Medulla oblongata (tissue), 1 donor: ENCODE data around the gene RELCH.

ENCODE experiments used
- DNase-seq: peaks from one replicate; pipeline ENCODE4 v3.0.0-alpha.2; 2015; ENCODE audit errors: extremely low spot score

RELCH gene

GRCh38 chr18:62338446-62339105 lies 151.5 kb downstream of the RELCH start:
- DNase-seq: no peak

DNA sequence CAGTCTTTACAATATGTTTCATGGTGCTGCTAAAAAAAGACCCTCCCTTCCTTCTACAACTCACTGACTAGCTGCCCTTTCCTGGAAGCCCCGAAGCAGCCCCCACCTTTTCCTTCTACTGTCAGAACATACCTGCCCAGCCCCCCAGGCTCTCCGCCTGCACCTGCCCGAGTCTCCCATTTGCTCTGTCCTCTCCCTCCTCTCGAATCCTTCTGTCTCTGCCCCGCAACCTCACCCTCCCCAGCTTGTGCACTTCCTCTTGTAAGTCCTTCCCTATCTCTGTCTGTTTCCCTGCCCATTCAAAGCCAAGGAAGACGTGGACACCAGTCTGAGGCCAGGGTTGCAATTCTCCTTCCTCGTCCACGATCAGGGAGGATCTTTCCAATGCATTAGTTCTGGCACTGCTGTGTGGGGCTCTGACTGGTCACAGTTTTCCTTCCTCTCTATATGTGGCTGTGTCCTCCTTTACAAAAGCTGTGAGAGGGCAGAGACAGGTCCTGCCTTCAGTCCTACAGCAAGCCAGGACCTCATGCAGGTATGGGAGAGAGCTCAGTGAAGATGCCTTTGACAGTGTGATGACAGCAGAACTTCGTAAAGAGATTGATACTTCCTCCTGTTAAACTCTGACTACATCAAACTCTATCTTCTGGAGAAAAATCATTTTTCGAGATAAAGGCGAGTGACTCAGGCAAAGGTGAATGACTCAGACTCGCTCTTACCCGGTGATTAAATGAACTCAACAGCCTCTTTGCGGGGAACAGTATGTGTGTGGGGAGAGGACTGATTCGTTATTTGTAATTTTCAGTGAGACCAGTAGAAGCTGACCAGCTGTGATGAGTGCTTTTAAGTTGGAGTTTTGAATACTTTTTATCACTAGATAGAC lies 152.3 kb downstream of the RELCH start:
- no peak for DNase-seq

- no peak for DNase-seq
Observed at GRCh38 chr18:62340996-62341395, 153.9 kb downstream of the RELCH start.

DNA sequence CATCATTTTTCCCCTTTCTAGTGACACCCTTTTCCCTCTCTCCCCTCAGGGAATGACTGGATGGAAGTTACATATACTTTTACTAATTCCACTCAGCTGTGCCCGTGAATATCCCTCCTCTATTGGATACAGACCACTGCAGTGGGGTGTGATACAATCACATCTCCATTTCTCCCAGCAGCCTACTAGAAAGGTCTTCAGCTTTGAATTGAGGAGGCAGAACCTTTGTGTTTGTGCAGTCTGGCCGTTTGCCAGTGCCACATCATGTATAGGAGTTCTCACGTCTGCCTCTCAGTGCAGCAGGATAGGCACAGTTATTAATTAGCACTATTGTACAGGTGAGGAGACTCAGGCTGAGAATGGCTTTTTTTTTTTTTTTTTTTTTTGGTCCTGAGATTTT lies 154.4 kb downstream of the RELCH start:
- DNase-seq: no peak

DNA sequence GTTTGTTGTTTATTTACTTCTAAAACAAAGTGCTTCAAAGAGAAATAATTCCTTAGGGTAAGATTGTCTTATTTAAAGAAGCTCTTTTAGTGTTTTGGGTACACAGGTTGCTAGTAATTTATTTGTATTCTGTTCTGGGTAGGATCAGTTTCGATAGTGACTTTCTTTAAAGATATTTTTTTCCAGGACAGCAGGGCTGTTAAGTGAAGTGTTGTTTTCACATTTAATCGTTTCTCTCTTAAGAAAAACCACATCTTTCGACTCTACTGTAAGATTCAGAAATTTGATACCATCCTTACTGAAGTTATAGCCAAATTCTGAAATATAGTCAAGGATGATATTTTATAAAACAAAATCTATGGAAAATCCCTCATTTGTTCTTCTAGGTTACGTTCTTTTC lies 155.8 kb downstream of the RELCH start:
- no peak for DNase-seq

DNA sequence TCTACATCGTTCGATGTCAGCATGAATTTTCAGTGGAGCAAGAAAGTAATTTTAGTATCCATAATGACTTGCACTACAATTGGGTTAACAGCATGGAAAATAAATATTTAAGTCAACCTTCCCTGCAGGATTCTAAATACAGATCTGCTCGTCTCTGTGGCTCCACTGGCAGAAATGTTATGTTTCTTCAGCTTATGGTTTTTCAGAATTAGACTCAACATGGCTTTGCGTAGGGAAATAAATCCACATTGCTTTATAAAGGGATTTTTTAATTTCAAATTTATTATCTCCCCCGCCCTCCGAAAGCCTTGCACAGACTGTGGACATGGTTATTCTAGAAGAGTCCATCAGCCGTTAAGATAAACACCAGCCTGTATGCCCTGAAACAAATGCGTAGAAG lies 156.3 kb downstream of the RELCH start:
- DNase-seq: no peak

GRCh38 chr18:62345909-62346308 lies 158.9 kb downstream of the RELCH start:
- DNase-seq: no peak

GRCh38 chr18:62346333-62347088 lies 159.5 kb downstream of the RELCH start:
- no peak for DNase-seq

DNA sequence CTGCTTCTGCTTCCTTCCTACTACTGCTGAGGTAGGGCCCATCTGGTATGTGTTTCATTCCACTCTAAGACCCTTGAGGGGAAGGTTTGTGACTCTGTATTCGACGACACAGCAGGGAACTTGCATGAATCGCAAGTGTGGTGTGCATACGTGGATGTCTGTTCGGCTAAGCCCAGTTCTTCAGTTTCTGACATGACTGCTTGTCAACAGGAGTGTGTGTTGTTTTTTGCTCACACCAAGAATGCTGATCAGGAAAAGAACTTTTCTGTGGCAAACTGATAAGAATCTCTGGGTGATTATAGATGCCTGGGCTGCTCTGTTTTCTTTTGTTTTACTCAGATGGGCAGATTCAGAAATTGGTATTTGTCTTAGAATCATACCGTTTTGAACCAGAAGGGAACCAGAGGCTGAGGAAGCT lies 160.0 kb downstream of the RELCH start:
- DNase-seq: no peak

- DNase-seq: no peak
Observed at GRCh38 chr18:62348474-62348873, 161.4 kb downstream of the RELCH start.

DNA sequence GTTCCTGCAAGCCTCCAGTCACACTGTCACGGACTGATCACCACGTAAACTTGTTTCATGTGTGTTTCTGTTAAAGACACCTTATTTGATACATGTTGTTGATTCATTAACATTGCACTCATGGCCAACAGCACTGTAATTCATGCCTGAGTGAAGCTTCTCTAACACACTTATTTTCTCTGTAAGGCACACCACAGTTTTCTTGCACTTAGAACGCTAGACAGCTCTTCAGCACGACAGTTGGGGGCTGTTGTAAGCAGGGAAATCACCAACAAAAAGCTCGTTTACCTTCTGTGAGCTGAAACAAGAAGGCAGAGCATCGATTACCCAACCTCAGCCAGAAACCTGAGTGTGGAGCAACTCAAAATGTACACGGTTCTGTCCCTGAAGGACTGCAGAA lies 166.1 kb downstream of the RELCH start:
- no peak for DNase-seq

DNA sequence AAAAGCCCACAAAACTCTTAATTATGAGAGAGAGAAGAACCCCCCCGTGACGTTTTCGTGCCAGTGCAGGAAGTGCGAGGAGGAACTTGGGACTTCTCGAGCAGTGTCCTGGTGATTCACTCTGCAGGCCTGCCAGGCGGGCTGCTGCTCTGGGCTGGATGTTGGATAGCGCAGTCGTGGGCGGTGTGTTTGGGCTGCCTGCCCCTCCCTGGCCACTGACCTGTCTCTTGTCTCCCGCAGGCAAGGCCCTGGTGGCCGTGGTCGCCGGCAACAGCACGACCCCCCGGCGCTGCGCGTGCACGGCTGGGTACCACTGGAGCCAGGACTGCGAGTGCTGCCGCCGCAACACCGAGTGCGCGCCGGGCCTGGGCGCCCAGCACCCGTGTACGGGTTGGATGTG lies 167.1 kb downstream of the RELCH start:
- no peak for DNase-seq

DNA sequence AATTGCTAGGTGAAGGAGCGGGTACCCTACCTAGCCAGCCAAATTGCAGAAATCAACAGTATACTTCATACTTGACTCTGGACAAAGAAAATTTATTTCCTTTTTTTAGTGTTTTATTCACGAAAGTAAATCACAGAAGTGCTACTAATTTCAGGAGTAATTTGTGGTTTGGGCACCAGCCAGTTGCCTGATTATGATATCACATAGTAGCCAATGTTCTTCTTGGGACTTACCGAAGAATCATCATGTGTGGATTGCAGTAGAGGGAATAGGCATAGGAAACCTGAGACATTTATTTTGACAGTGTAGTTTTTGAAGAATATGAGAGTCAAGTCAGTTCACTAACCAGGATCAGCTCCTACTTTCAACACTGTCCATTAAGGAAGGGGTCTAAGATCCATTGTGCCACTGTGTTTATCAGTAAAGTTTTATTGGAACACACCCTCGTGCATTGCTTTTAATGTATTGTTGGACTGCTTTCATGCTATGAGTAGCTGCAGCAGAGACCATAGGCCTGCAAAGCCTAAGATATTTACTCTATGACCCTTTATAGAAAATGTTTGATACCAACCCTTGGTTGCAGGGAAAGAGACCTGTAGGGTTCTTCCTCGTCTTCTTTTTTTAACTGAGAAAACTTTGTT lies 170.1 kb downstream of the RELCH start:
- no peak for DNase-seq
